Measurements from ENCODE around the gene MCM9. TPM values are rescaled to one million over a fixed set of nuclear protein-coding genes. Genes with fewer than 3 reads are reported as not detected.
A peak's percentile ranks its signal among the peaks of the same experiment; 100 is the strongest.

MCM9 gene
- total and polyA plus RNA-seq, 2 donors (not counting 1 experiment from before 2014, with no cell fraction given) = 1.2 to 9.6 TPM

- Histone ChIP-seq H3K36me3 (ENCODE audit: control insufficient read depth, insufficient read depth, low read length) (no peaks in the 10 kb centered on the region), H2AFZ (ENCODE audit: low read length) (peak overlapping the region; percentile 6)
These were observed 39.7 kb downstream of the MCM9 start for GRCh38 chr6:118895261-118895560.

GRCh38 chr6:118894425-118895260 lies 40.3 kb downstream of the MCM9 start:
- Histone ChIP-seq H4K20me1 (ENCODE audit: control insufficient read depth, extremely low read depth, insufficient read depth, low read length) (no peaks in the 10 kb centered on the region), H3K27me3 (ENCODE audit: control insufficient read depth, insufficient read depth, low read length) (no peaks in the 10 kb centered on the region), H3K9me3 (ENCODE audit: control insufficient read depth, insufficient read depth, low read depth, low read length) (no peaks in the 10 kb centered on the region), H3K36me3 (ENCODE audit: control insufficient read depth, insufficient read depth, low read length) (no peaks in the 10 kb centered on the region), H2AFZ (ENCODE audit: low read length) (peak overlapping the region; percentile 76), H3K4me3 (replicated peaks in 1 of 4; ENCODE audit: control extremely low read depth in 1 of 4, insufficient read depth in 1 of 4, low read depth in 3 of 4, low read length in 4 of 4) (peak overlapping the region; percentile 77 to 92 (median 89)), H3K9ac (ENCODE audit: insufficient read depth, low read length) (peak overlapping the region; percentile 91), H3K4me2 (ENCODE audit: extremely low read depth, insufficient read depth, low read length) (peak overlapping the region; percentile 69), H3K79me2 (ENCODE audit: control insufficient read depth, insufficient read depth, low read length) (peaks cover 43% of the 10 kb centered on the region), H3K4me1 (ENCODE audit: control insufficient read depth, extremely low read depth, insufficient read depth, low read length) (peaks cover 2% of the 10 kb centered on the region), H3K27ac (ENCODE audit: insufficient read depth, low read length) (peak overlapping the region; percentile 89)
- TF ChIP-seq CTCF (conservative IDR thresholded peaks at IDR 0.05 in 1 of 2, IDR thresholded peaks at IDR 0.05 in 1 of 2; ENCODE audit: low read depth in 1 of 2, low read length in 2 of 2) (no peak), EZH2 (IDR thresholded peaks at IDR 0.05; ENCODE audit: low read length, missing control alignments) (no peak)
- peak; percentile 59 to 65 for DNase-seq (ENCODE audit: low read depth in 2 of 2)

More at GRCh38 chr6:118895261-118895560, 39.7 kb downstream of the MCM9 start:
- peaks cover 49% of the 10 kb centered on the region for H3K79me2 ChIP-seq (ENCODE audit: control insufficient read depth, insufficient read depth, low read length)
- peak overlapping the region; percentile 77 to 92 (median 89) for H3K4me3 ChIP-seq (replicated peaks in 1 of 4; ENCODE audit: control extremely low read depth in 1 of 4, insufficient read depth in 1 of 4, low read depth in 3 of 4, low read length in 4 of 4)
- no peaks in the 10 kb centered on the region for H4K20me1 ChIP-seq (ENCODE audit: control insufficient read depth, extremely low read depth, insufficient read depth, low read length)
- no peaks in the 10 kb centered on the region for H3K27me3 ChIP-seq (ENCODE audit: control insufficient read depth, insufficient read depth, low read length)
- peak overlapping the region; percentile 91 for H3K9ac ChIP-seq (ENCODE audit: insufficient read depth, low read length)
- peaks cover 2% of the 10 kb centered on the region for H3K4me1 ChIP-seq (ENCODE audit: control insufficient read depth, extremely low read depth, insufficient read depth, low read length)
- H3K27ac ChIP-seq (ENCODE audit: insufficient read depth, low read length) = peak overlapping the region; percentile 89
- no peak for DNase-seq (ENCODE audit: low read depth in 2 of 2)
- TF ChIP-seq EZH2 (IDR thresholded peaks at IDR 0.05; ENCODE audit: low read length, missing control alignments) = no peak
- no peak for TF ChIP-seq CTCF (conservative IDR thresholded peaks at IDR 0.05 in 1 of 2, IDR thresholded peaks at IDR 0.05 in 1 of 2; ENCODE audit: low read depth in 1 of 2, low read length in 2 of 2)
- peak overlapping the region; percentile 93 for H3K4me2 ChIP-seq (ENCODE audit: extremely low read depth, insufficient read depth, low read length)
- no peaks in the 10 kb centered on the region for H3K9me3 ChIP-seq (ENCODE audit: control insufficient read depth, insufficient read depth, low read depth, low read length)

GRCh38 chr6:118893807-118894424 lies 41.0 kb downstream of the MCM9 start, which contains the start of gene ASF1A:
TSS of gene ASF1A (plus strand) at chr6:118894152. CDS start at chr6:118894414, 262 bp downstream.
- H3K4me1 ChIP-seq (ENCODE audit: control insufficient read depth, extremely low read depth, insufficient read depth, low read length) = peaks cover 2% of the 10 kb centered on the region
- H3K27me3 ChIP-seq (ENCODE audit: control insufficient read depth, insufficient read depth, low read length) = no peaks in the 10 kb centered on the region
- no peaks in the 10 kb centered on the region for H3K9me3 ChIP-seq (ENCODE audit: control insufficient read depth, insufficient read depth, low read depth, low read length)
- H3K4me3 ChIP-seq (replicated peaks in 1 of 4; ENCODE audit: control extremely low read depth in 1 of 4, insufficient read depth in 1 of 4, low read depth in 3 of 4, low read length in 4 of 4) = peak within 1 kb of the TSS; percentile 77 to 92 (median 89)
- TF ChIP-seq EZH2 (IDR thresholded peaks at IDR 0.05; ENCODE audit: low read length, missing control alignments) (no peak), CTCF (conservative IDR thresholded peaks at IDR 0.05 in 1 of 2, IDR thresholded peaks at IDR 0.05 in 1 of 2; ENCODE audit: low read depth in 1 of 2, low read length in 2 of 2) (peak; percentile 48 to 61)
- H3K79me2 ChIP-seq (ENCODE audit: control insufficient read depth, insufficient read depth, low read length) = peaks cover 36% of the 10 kb centered on the region
- H3K27ac ChIP-seq (ENCODE audit: insufficient read depth, low read length) = peak within 1 kb of the TSS; percentile 89
- peak within 1 kb of the TSS; percentile 76 for H2AFZ ChIP-seq (ENCODE audit: low read length)
- H3K36me3 ChIP-seq (ENCODE audit: control insufficient read depth, insufficient read depth, low read length) = no peaks in the 10 kb centered on the region
- peak; percentile 98 to 99 for DNase-seq (ENCODE audit: low read depth in 2 of 2)
- peak within 1 kb of the TSS; percentile 80 for H3K4me2 ChIP-seq (ENCODE audit: extremely low read depth, insufficient read depth, low read length)
- peak within 1 kb of the TSS; percentile 91 for H3K9ac ChIP-seq (ENCODE audit: insufficient read depth, low read length)
- H4K20me1 ChIP-seq (ENCODE audit: control insufficient read depth, extremely low read depth, insufficient read depth, low read length) = no peaks in the 10 kb centered on the region
